RWPE1 (cell line): ENCODE results near the gene LRMDA.

Experiments
- CTCF ChIA-PET: fragments of 350-600 bp; sonication (Branson Sonifier 250); formaldehyde crosslinking; extraction: SDS; loops from one replicate; lab custom pipeline; 2021; lab: Yijun Ruan, JAX
- POLR2A ChIA-PET: fragments of 400-600 bp; formaldehyde crosslinking; extraction: SDS; loops from one replicate; lab custom pipeline; 2020; ENCODE audit warnings: antibody characterized with exemption; ENCODE audit not compliant: low non-redundant PET; lab: Yijun Ruan, JAX
- DNase-seq: peaks from one replicate; pipeline ENCODE4 v3.0.0; 2012; ENCODE audit warnings: low spot score
- H3K27ac ChIP-seq: fragments of 450-650 bp; 2 replicates; pipeline ENCODE4 v1.5.1; 2017
- CTCF ChIP-seq: fragments of 450-650 bp; conservative IDR thresholded peaks from 2 replicates; pipeline ENCODE4 v1.5.1; 2017; ENCODE audit warnings: low read depth, mild to moderate bottlenecking

The LRMDA gene

GRCh38 chr10:75887369-75887768 is 455.9 kb downstream of the LRMDA start:
- POLR2A ChIA-PET = no interaction called here
- DNase-seq = no peak
- CTCF ChIA-PET = no interaction called here
- no peak overlapping the region for H3K27ac ChIP-seq
- TF ChIP-seq CTCF = no peak

GRCh38 chr10:75887992-75888680 is 456.7 kb downstream of the LRMDA start:
- H3K27ac ChIP-seq = no peak overlapping the region
- no peak for DNase-seq
- ChIA-PET CTCF (no interaction called here), POLR2A (no interaction called here)
- no peak for TF ChIP-seq CTCF

- TF ChIP-seq CTCF = no peak
- no peak overlapping the region for H3K27ac ChIP-seq
- no peak for DNase-seq
- ChIA-PET POLR2A (no interaction called here), CTCF (no interaction called here)
Measured at GRCh38 chr10:75889051-75889450, 457.6 kb downstream of the LRMDA start.

GRCh38 chr10:75894761-75895160 is 463.3 kb downstream of the LRMDA start:
- TF ChIP-seq CTCF = no peak
- ChIA-PET CTCF (no interaction called here), POLR2A (no interaction called here)
- no peak overlapping the region for H3K27ac ChIP-seq
- no peak for DNase-seq

- H3K27ac ChIP-seq = no peak overlapping the region
- CTCF ChIA-PET = no interaction called here
- POLR2A ChIA-PET = no interaction called here
- DNase-seq = no peak
- no peak for TF ChIP-seq CTCF
Measured at GRCh38 chr10:75895259-75895658, 463.8 kb downstream of the LRMDA start.

GRCh38 chr10:75899816-75900390 is 468.5 kb downstream of the LRMDA start:
- ChIA-PET CTCF (no interaction called here), POLR2A (no interaction called here)
- no peak for DNase-seq
- TF ChIP-seq CTCF = no peak
- no peak overlapping the region for H3K27ac ChIP-seq
